ENCODE results near the gene CACNA2D4. TPM values are rescaled to one million over a fixed set of nuclear protein-coding genes. Genes with fewer than 3 reads are reported as not detected.
A peak's percentile ranks its signal among the peaks of the same experiment; 100 is the strongest.

CACNA2D4 gene
- total RNA-seq, 3 donors from 2014 or later: 3.9 to 9.3 (median 4.8) TPM

DNA sequence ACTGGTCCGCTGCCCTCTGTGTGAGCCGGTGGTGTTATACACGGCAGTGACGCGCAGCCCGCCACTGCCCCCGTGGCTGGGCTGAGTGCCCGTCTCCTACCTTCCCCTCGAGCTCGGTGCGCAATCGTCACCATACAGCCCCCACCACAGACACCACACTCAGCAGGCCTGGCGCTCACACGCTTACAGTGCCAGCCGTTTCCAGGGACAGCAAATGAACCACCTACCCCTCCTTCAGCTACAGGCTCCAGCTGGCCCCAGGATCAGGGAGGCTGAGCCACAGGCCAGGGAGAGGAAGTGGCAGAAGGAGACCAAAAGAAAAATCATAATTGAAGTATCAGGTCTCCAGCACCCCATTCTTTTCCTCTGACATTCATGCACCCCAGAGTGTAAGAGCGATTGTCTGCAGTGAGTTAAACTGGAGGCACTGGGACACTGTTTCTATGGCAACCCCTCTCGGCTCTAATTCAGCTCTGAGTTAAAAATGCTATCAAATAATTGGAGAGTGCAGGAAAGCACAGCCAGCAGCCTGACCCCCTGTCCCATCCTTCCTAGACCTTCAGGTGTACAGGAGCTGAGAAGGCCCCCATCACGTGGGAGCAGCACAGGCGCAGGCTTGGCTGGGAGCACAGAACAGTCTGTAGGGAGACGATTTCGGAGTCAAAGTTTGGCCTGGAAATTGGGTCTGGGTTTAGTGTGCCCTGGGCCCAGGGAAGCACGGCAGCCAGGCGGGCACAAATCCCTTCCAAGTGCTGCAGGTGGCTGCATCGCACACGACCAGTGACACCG, 80.1 kb downstream of the CACNA2D4 start:
- no peak overlapping the region for H3K4me3 ChIP-seq
- intact Hi-C loops (cut with DNase I, micrococcal nuclease): no loop called here
- TF ChIP-seq, protein P1, sequence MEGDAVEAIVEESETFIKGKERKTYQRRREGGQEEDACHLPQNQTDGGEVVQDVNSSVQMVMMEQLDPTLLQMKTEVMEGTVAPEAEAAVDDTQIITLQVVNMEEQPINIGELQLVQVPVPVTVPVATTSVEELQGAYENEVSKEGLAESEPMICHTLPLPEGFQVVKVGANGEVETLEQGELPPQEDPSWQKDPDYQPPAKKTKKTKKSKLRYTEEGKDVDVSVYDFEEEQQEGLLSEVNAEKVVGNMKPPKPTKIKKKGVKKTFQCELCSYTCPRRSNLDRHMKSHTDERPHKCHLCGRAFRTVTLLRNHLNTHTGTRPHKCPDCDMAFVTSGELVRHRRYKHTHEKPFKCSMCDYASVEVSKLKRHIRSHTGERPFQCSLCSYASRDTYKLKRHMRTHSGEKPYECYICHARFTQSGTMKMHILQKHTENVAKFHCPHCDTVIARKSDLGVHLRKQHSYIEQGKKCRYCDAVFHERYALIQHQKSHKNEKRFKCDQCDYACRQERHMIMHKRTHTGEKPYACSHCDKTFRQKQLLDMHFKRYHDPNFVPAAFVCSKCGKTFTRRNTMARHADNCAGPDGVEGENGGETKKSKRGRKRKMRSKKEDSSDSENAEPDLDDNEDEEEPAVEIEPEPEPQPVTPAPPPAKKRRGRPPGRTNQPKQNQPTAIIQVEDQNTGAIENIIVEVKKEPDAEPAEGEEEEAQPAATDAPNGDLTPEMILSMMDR (IDR thresholded peaks at IDR 0.05): no peak
- H3K9me3 ChIP-seq: no peaks in the 10 kb centered on the region
- H3K36me3 ChIP-seq (ENCODE audit: low read depth): no peaks in the 10 kb centered on the region
- DNase-seq: peak in 1 of 3 donors; percentile 37
- ATAC-seq: no peak
- no peaks in the 10 kb centered on the region for H3K4me1 ChIP-seq (ENCODE audit: low read depth)

DNA sequence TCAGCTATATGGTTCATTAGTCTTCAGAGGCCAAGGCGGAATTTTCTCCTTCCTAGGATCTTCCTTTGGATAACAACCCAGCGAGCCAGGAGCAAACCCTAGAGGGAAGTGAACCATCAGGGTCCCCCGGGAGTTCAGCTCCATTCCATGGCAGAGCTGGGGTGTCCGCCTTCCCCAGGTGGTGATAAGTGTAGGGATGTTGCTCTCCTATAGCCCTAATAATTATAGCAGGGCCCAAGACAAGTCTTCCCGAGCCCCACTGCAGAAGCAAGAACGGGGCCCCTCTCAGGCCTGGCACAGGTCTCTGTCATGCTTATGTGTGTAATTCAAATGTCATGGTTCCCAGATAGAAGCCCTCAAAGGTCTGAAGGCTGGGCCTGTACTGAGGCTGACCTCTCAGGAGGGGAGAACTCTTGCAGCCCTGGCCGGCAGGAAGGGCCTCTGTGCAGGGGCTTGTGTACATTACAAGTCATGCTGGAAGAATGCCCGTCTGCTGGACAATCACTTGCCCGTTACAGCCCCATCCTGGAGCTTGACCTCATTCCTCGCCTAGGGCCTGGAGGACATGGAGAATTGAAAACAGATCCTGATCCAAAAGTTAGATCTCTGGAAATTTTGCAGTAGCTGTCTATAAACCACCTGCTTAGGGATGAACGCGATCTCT, 80.8 kb downstream of the CACNA2D4 start:
- ATAC-seq (no peak), DNase-seq (no peak)
- no peaks in the 10 kb centered on the region for H3K36me3 ChIP-seq (ENCODE audit: low read depth)
- no peaks in the 10 kb centered on the region for H3K4me1 ChIP-seq (ENCODE audit: low read depth)
- intact Hi-C loops (cut with DNase I, micrococcal nuclease): no loop called here
- TF ChIP-seq, protein P1 (IDR thresholded peaks at IDR 0.05): no peak
- no peaks in the 10 kb centered on the region for H3K9me3 ChIP-seq
- no peak overlapping the region for H3K4me3 ChIP-seq

DNA sequence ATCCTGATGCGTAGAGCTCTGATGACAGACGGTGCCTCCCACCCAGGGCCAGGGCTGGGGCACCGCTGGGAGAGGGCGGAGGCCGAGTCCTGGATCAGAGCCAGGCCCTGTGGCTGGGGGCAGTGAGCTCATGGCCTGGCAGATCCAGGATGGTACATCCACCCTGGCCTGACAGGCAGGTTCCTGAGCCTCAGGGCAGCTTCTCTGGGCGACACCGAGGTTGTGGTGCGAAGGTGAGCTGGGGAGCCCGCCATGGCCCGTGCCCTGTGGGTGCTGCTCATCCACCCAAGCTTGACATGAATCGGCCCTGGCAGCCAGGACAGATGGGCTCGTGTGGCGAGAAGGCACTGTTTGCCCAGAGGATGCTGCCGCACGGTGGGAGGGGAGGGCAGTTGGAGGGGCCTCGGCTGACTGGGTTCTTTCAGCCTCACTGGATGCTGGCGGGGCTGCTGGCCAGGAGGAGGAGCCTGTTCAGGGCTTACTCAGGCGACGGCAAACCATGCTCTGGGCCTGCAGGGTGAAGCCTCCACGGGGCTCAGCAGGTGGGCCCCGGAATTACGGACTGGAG, 81.5 kb downstream of the CACNA2D4 start:
- ATAC-seq (no peak), DNase-seq (no peak)
- TF ChIP-seq, protein P1 (IDR thresholded peaks at IDR 0.05): no peak
- Histone ChIP-seq H3K36me3 (ENCODE audit: low read depth) (no peaks in the 10 kb centered on the region), H3K4me1 (ENCODE audit: low read depth) (no peaks in the 10 kb centered on the region), H3K4me3 (no peak overlapping the region), H3K9me3 (no peaks in the 10 kb centered on the region)
- intact Hi-C loops (cut with DNase I, micrococcal nuclease): no loop called here

DNA sequence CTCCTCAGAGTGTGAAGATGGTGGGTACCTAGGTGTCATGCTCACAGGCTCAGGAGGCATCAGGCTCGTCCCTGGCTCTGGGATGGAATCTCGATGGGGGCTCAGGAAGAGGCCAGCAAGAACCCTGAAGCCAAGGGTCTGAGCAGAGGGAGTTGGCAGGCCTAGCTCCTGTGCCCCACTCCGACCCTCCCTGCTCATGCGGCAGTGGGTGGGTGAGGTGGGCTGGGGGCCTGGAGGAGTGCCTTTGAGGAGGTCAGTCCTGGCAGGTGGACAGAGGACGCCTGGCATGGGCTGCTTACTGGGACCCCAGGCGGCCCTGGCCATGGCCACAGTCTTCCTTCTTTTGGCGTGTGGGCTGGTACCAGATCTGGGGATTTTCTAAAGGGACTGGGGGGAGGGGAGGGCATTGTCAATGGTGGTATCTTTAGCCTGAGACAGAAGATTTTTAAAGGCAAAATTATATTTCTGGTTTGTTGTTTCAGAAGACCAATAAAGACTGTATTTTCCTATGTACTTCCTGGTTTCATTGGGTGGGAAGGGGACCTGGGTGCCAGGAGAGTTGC, 82.1 kb downstream of the CACNA2D4 start:
- DNase-seq: peak in 1 of 3 donors; percentile 42
- TF ChIP-seq, protein P1 (IDR thresholded peaks at IDR 0.05): no peak
- H3K4me3 ChIP-seq: no peak overlapping the region
- H3K36me3 ChIP-seq (ENCODE audit: low read depth): no peaks in the 10 kb centered on the region
- no peaks in the 10 kb centered on the region for H3K9me3 ChIP-seq
- intact Hi-C loops (cut with DNase I, micrococcal nuclease): no loop called here
- no peaks in the 10 kb centered on the region for H3K4me1 ChIP-seq (ENCODE audit: low read depth)
- ATAC-seq: no peak

DNA sequence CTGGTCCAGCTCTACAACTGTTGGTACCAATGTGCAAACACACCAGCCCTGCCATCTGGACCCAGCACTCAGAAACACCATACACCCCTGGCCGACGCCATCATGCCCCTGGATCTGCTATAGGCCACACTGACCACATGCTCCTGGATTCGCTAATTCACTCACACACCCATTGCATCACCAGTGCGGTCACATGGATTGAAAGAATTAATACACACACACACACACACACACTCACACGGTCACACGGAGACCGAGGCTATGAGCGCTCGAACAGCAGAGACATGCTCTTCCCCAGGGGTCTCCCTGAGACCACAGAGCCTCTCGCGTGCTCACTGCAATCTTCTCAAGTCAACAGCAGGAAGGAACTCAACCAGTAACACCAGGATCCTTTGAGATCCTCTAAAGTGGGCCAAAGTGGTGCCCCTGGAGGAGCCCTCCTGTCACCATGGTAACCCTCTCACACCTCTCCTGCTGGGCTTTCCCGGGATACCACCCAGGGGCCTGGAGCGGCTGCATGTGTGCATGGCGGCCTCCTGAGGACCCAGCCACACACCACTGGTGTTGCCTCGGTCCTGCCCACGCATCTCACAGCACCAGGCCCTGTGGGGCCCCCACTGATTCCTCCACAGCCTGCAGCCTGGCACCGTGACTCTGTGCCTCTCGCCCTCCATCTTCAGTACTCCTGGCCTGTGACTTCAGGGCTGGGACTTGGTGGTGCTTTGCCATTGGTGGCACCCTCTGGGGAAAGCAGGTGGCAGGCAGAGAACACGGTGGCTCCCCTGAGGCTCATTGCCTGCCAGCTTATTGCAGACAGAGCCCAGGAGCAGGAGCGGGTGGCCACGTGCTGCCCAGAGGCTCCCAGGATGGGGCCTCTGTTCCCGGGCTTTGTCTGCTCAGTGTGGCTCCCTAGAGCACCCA, 83.0 kb downstream of the CACNA2D4 start:
- ATAC-seq: no peak
- H3K9me3 ChIP-seq: no peaks in the 10 kb centered on the region
- no peak overlapping the region for H3K4me3 ChIP-seq
- intact Hi-C loops (cut with DNase I, micrococcal nuclease): no loop called here
- DNase-seq: peak in 1 of 3 donors; percentile 37
- TF ChIP-seq, protein P1 (IDR thresholded peaks at IDR 0.05): no peak
- H3K4me1 ChIP-seq (ENCODE audit: low read depth): no peaks in the 10 kb centered on the region
- no peaks in the 10 kb centered on the region for H3K36me3 ChIP-seq (ENCODE audit: low read depth)
